Activated B cell treated with CpG ODN at 0.5 μM for 24 hours (primary cell): ENCODE measurements around the gene MX2. TPM values are rescaled to one million over a fixed set of nuclear protein-coding genes. Genes with fewer than 3 reads are reported as not detected.
A peak's percentile ranks its signal among the peaks of the same experiment; 100 is the strongest.
"Not testable (repeated sequence)": the region's sequence is repeated elsewhere in the genome, so short reads cannot be mapped to it uniquely, and the experiment has no call there.

Experiments
- ATAC-seq: fragments of 200-7000 bp; cut with Tn5 transposase; one replicate; pipeline ENCODE4 v1.10.0; 2021; ENCODE audit warnings: low read depth, mild to moderate bottlenecking, moderate library complexity
- CTCF ChIA-PET: fragments of 350-600 bp; sonication (Branson Sonifier 250); formaldehyde crosslinking; loops from one replicate; lab custom pipeline; 2021; ENCODE audit warnings: antibody characterized with exemption; lab: Charles Lee
- POLR2A ChIA-PET: fragments of 350-600 bp; sonication (Branson Sonifier 250); formaldehyde crosslinking; loops from one replicate; lab custom pipeline; 2021; ENCODE audit warnings: antibody characterized with exemption; lab: Charles Lee
- DNase-seq: peaks from one replicate; pipeline ENCODE4 v3.0.0; 2022
- H3K27ac Mint-ChIP-seq: one replicate; pipeline ENCODE4 v1.8.0; 2020; ENCODE audit warnings: mixed read lengths
- H3K27me3 Mint-ChIP-seq: one replicate; pipeline ENCODE4 v1.8.0; 2021; ENCODE audit warnings: mixed read lengths
- H3K36me3 Mint-ChIP-seq: one replicate; pipeline ENCODE4 v1.8.0; 2021; ENCODE audit warnings: low read depth, mixed read lengths
- H3K4me1 Mint-ChIP-seq: one replicate; pipeline ENCODE4 v1.8.0; 2021; ENCODE audit warnings: mixed read lengths
- H3K4me3 Mint-ChIP-seq: one replicate; pipeline ENCODE4 v1.8.0; 2020; ENCODE audit warnings: mild to moderate bottlenecking, mixed read lengths
- H3K9me3 Mint-ChIP-seq: one replicate; pipeline ENCODE4 v1.8.0; 2020; ENCODE audit warnings: mixed read lengths
- CTCF ChIP-seq: fragments of 200-600 bp; IDR thresholded peaks from one replicate; pipeline ENCODE4 v1.8.0; 2022; ENCODE audit warnings: antibody characterized with exemption, mild to moderate bottlenecking
- intact Hi-C: fragments of 100-400 bp; cut with micrococcal nuclease; formaldehyde crosslinking; loops from one replicate; pipeline ENCODE4 v1.15.1; 2024
- total RNA-seq: library from RNA; stranded (reverse); gene quantifications from 2 replicates; pipeline ENCODE4 v1.2.3, GENCODE V29; 2022

The MX2 gene
- total RNA-seq, 1 donor from 2014 or later, result 34.4 TPM

- no peak overlapping the region for H3K27ac Mint-ChIP-seq
- POLR2A ChIA-PET, result no interaction called here
- CTCF ChIA-PET, result no interaction called here
- peaks cover 35% of the 10 kb centered on the region for H3K4me1 Mint-ChIP-seq
- H3K9me3 Mint-ChIP-seq, result no peaks in the 10 kb centered on the region
- peaks cover 2% of the 10 kb centered on the region for H3K36me3 Mint-ChIP-seq
- no peak for TF ChIP-seq CTCF
- H3K27me3 Mint-ChIP-seq, result no peaks in the 10 kb centered on the region
- intact Hi-C loops, result no loop called here
- no peak overlapping the region for H3K4me3 Mint-ChIP-seq
- ATAC-seq (no peak), DNase-seq (no peak)
Observed at GRCh38 chr21:41358193-41359166, 3.3 kb upstream of the MX2 start.

DNA sequence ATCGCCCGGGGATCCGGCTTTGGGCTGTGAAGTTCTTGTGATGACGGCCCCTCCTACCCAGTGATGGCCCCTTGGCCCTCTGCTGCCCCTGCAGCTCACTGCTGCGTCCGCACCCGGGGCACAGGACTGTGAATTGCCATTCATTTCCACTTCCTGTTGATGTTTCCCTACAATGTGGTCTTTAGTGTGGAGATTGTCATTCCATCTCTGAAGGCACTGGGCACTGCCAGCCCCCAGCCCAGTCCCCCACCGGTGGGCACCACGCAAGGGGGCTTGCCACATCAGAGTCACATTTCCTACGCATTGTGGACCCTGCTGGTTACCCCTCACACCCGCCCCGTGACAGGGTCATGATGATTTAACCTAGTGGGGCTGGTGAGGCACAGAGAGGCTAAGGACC is 2.5 kb upstream of the MX2 start:
- ChIA-PET CTCF (no interaction called here), POLR2A (no interaction called here)
- TF ChIP-seq CTCF, result no peak
- Mint-ChIP-seq H3K9me3 (no peaks in the 10 kb centered on the region), H3K4me1 (peaks cover 42% of the 10 kb centered on the region), H3K4me3 (no peak overlapping the region), H3K27ac (no peak overlapping the region), H3K27me3 (no peaks in the 10 kb centered on the region), H3K36me3 (peaks cover 2% of the 10 kb centered on the region)
- intact Hi-C loops, result no loop called here
- no peak for ATAC-seq
- DNase-seq, result no peak

DNA sequence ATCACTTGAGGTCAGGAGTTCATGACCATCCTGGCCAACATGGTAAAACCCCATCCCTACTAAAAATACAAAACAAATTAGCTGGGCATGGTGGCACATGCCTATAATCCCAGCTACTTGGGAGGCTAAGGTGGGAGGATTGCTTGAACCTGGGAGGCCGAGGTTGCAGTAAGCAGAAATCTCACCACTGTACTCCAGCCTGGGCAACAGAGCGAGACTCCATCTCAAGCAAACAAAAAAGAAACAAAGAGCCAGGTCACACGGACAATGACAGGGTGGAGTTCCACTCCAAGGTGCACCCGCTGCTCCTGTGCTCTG is 2.1 kb upstream of the MX2 start:
- H3K4me3 Mint-ChIP-seq, H3K36me3 Mint-ChIP-seq, DNase-seq, H3K27me3 Mint-ChIP-seq, CTCF ChIA-PET, H3K9me3 Mint-ChIP-seq, ATAC-seq, POLR2A ChIA-PET, H3K27ac Mint-ChIP-seq: not testable (repeated sequence)
- peaks cover 41% of the 10 kb centered on the region for H3K4me1 Mint-ChIP-seq
- intact Hi-C loops, result loop anchor here (5.0 to 10.0 kb wide), 2 partner anchors 518 to 705 kb away; partner anchors contain the start of gene PRDM15

GRCh38 chr21:41360072-41360821 is 1.6 kb upstream of the MX2 start:
- no peak for TF ChIP-seq CTCF
- no peak for ATAC-seq
- no peaks in the 10 kb centered on the region for H3K27me3 Mint-ChIP-seq
- peaks cover 43% of the 10 kb centered on the region for H3K4me1 Mint-ChIP-seq
- intact Hi-C loops, result loop anchor here (5.0 to 10.0 kb wide), 2 partner anchors 517 to 705 kb away; partner anchors contain the start of gene PRDM15
- peaks cover 9% of the 10 kb centered on the region for H3K36me3 Mint-ChIP-seq
- no peak overlapping the region for H3K4me3 Mint-ChIP-seq
- ChIA-PET POLR2A (interaction anchor here (1.1 kb wide), 1 partner anchor 77 kb away, joined by 3 read pairs; no protein-coding TSS in a partner anchor), CTCF (interaction anchor here (0.8 kb wide), 1 partner anchor 77 kb away, joined by 3 read pairs; no protein-coding TSS in a partner anchor)
- H3K27ac Mint-ChIP-seq, result peak overlapping the region; percentile 59
- no peak for DNase-seq
- H3K9me3 Mint-ChIP-seq, result no peaks in the 10 kb centered on the region

DNA sequence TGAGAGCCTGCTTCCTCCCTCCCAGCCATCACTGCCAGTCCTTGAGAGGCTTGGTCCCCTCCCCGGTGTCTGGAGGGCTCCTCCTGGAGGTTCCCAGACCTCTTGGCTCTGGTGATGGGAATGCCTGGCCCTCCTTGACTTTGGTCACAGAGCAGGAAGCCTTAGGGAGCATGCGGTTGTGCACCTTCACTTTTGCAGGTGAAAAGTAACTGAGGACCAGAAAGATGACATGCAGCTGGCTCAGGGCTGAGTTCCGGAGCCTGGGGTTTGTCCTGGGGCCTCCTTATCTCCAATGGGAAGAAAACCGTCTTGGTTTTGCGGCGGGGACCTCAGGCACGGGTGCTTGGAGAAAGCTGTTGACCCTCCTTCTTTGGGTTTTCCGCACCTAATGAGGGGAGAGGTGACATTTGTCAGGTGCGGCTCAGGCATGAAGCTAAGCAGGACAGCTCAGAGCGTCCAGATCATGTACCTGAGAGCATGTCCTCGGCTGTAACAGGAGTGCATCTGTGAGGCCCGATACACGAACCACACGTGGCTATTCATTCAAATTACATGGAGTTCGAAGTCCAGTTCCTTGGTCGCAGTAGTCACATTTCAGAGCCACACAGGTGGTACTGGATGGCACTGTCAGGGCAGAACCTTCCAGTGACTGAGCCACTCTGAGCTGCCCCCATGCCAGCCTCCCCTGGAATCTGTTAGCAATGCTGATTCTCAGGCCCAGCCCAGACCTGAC is 608 bp upstream of the MX2 start:
- peaks cover 53% of the 10 kb centered on the region for H3K4me1 Mint-ChIP-seq

More for the DNA sequence above, 608 bp upstream of the MX2 start:
- intact Hi-C loops, result loop anchor here (1.0 to 10.0 kb wide), 3 partner anchors 8 to 704 kb away; partner anchors contain the start of gene PRDM15
- ChIA-PET POLR2A (interaction anchor here (0.8 to 2.5 kb wide), 7 partner anchors 9 to 747 kb away, joined by 3 to 13 read pairs (median 5); partner anchors contain the start of gene MX1), CTCF (interaction anchor here (0.8 kb wide), 1 partner anchor 78 kb away, joined by 3 read pairs; no protein-coding TSS in a partner anchor)
- Mint-ChIP-seq H3K9me3 (no peaks in the 10 kb centered on the region), H3K27me3 (no peaks in the 10 kb centered on the region), H3K36me3 (peaks cover 16% of the 10 kb centered on the region), H3K27ac (peak overlapping the region; percentile 97), H3K4me3 (peak overlapping the region; percentile 84)
- no peak for DNase-seq
- no peak for TF ChIP-seq CTCF
- ATAC-seq, result no peak
